ENCODE measurements around the gene AMMECR1.

DNA sequence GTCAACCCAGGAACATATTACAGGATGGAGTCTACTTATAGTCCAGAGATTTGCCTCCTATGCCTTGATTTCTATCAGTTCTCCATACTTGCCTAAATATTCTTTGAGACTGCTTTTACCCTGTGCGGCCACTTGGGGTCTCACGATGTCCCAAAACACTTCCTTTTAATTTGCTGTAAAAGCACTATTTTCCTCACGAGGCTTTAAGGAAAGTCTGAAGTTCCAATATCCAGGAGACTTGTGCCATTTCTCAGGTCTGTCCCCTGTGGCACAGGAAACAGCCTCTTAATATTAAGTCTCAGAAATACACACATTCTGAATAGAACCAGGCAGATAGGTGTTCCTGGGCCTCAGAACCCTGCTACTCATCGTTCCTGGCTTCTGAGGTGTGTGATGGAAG is 172.0 kb downstream of the AMMECR1 start:
- peak; percentile 38 for TF ChIP-seq CTCF (IDR thresholded peaks at IDR 0.05)
- TF ChIP-seq ZFX (IDR thresholded peaks at IDR 0.05; ENCODE audit: borderline replicate concordance), result no peak
